Heart right ventricle (tissue), 16 donors: Measurements from ENCODE around the gene NOTO. TPM values are rescaled to one million over a fixed set of nuclear protein-coding genes. Genes with fewer than 3 reads are reported as not detected.
A peak's percentile ranks its signal among the peaks of the same experiment; 100 is the strongest.

Experiments used
- ATAC-seq, 8 donors: fragments of 200-7000 bp; cut with Tn5 transposase; one replicate each; pipeline ENCODE4 v1.9.1; 2020; ENCODE audit warnings: mild to moderate bottlenecking in 8 of 8, moderate library complexity in 8 of 8, moderate number of reproducible peaks in 1 of 8
- DNase-seq, 2 donors: peaks; one replicate each; pipeline ENCODE4 v3.0.0-alpha.2; 2020
- H3K27ac ChIP-seq, 10 donors: fragments of 200-600 bp; sonication (generic) in 2 of 10; one replicate each; pipeline versions ENCODE4 v1.5.0 to v1.8.0; 2020 to 2022; ENCODE audit warnings: mild to moderate bottlenecking in 3 of 10
- H3K27me3 ChIP-seq, 7 donors: fragments of 200-600 bp; one replicate each; pipeline ENCODE4 v1.8.0; 2021 to 2022; ENCODE audit warnings: mild to moderate bottlenecking in 2 of 7
- H3K36me3 ChIP-seq, 9 donors: fragments of 200-600 bp; sonication (generic) in 1 of 9; one replicate each; pipeline versions ENCODE4 v1.5.0 to v1.8.0; 2020 to 2022; ENCODE audit warnings: mild to moderate bottlenecking in 2 of 9
- H3K4me1 ChIP-seq, 9 donors: fragments of 200-600 bp; sonication (generic) in 1 of 9; one replicate each; pipeline versions ENCODE4 v1.5.0 to v1.8.0; 2020 to 2022; ENCODE audit warnings: mild to moderate bottlenecking in 4 of 9
- H3K4me3 ChIP-seq, 10 donors: fragments of 200-600 bp; sonication (generic) in 2 of 10; one replicate each; pipeline versions ENCODE4 v1.5.0 to v1.8.0; 2020 to 2022; ENCODE audit warnings: mild to moderate bottlenecking in 7 of 10, moderate library complexity in 2 of 10
- H3K9me3 ChIP-seq, 11 donors: fragments of 200-600 bp in 10 of 11; sonication (generic) in 2 of 11; one replicate each; pipeline versions ENCODE4 v1.5.0 to v1.8.0; 2013 to 2022; ENCODE audit warnings: mild to moderate bottlenecking in 2 of 11, control low read depth in 1 of 11, moderate library complexity in 1 of 11
- WGBS, 2 donors: extraction: QIAGEN DNeasy Blood & Tissue Kit; methylation state at CpG; one replicate each; pipeline ENCODE4 v1.1.7; 2013; ENCODE audit warnings: inconsistent platforms in 1 of 2; 5-methylcytosine and 5-hydroxymethylcytosine counted together
- intact Hi-C, 10 donors: fragments of 100-400 bp; cut with DNase I; formaldehyde crosslinking; loops; one replicate each; pipeline versions ENCODE4 v1.11.1 to v1.14.2; 2022
- polyA plus RNA-seq, 2 donors: library from polyadenylated mRNA; stranded (reverse); fragments of 200-250 nt; gene quantifications; one replicate each; pipeline ENCODE4 v1.2.3, GENCODE V29; 2013
- total RNA-seq, 10 donors: library from RNA; stranded (reverse); fragmentation: NEBNext Ultra II Directional in 3 of 10; extraction: Animal tissue kit (Norgen Biotek cat#: 25700) in 3 of 10; gene quantifications; one replicate each; pipeline versions ENCODE4 v1.2.1 to v1.2.4, GENCODE V29; 2021 to 2023
- TF ChIP-seq, protein P1 (sequence below), 9 donors: fragments of 200-600 bp; sonication (generic) in 2 of 9; IDR thresholded peaks; one replicate each; pipeline versions ENCODE4 v1.5.0 to v1.8.0; 2021 to 2022; ENCODE audit warnings: antibody characterized with exemption in 9 of 9, mild to moderate bottlenecking in 5 of 9, moderate library complexity in 1 of 9
- donor health status: Arrhythmogenic right ventricular cardiomyopathy.
- donor health status: ischemic (EF 13 %, LVEDD 7.1; RV severe dilation, severe dysfunction).
- donor health status: healthy with polysubstance abuse.
- donor health status: DM: no; HTN: yes; CAD: no.
- donor health status: DM: no; HTN: no; CAD: no.
- donor health status: ischemic (EF 25% LVEDD 6.9; RV normal size, moderate dysfunction).
- donor health status: ischemic (EF 25% LVEDD 5.7; RV mildly dilated, moderate dysfunction).
- donor health status: healthy.
- donor health status: DM: yes; HTN: yes; CAD: no.
- donor health status: Ischemic cardiomyopathy.
- donor health status: ischemic (EF 35%, LVEDD 5.7; RV mildly dilated, moderate dysfunction).
- donor health status: nonischemic (EF 11% LVEDD 7.7; RV severe dilation, severe dysfunction).
- donor health status: DM: yes; HTN: yes; CAD: no.
- donor health status: PGD.
- donor health status: ischemic (EF 29% LVEDD 5.4; RV normal size, mild dysfunction).
- donor health status: nonischemic (EF 23%, LVEDD 6.1; RV moderate dilation, normal function).

The NOTO gene
- total and polyA plus RNA-seq, 12 donors = not detected

DNA sequence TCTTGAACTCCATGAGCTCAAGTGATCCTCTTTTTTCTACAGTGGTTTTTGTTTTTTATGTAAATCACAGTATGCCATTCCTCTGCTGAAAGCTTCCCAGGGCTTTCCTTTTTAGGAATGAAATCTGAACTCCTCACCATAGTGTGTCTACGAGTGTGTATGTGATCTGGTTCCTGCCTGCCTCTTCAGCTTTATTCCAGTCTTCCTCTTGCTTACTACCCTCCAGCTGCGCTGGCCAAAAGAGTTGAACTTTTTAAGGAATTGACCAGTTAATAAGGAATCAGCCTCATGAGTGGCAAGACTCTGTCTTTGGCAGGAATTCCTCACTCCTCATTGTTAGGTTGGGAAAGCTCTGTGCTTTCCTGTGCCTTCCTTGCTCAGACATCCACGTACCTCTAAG lies 35.8 kb downstream of the NOTO start:
- WGBS, 2 donors = 64% methylated on average over 3 of the region's 3 CpGs
- TF ChIP-seq, protein P1, sequence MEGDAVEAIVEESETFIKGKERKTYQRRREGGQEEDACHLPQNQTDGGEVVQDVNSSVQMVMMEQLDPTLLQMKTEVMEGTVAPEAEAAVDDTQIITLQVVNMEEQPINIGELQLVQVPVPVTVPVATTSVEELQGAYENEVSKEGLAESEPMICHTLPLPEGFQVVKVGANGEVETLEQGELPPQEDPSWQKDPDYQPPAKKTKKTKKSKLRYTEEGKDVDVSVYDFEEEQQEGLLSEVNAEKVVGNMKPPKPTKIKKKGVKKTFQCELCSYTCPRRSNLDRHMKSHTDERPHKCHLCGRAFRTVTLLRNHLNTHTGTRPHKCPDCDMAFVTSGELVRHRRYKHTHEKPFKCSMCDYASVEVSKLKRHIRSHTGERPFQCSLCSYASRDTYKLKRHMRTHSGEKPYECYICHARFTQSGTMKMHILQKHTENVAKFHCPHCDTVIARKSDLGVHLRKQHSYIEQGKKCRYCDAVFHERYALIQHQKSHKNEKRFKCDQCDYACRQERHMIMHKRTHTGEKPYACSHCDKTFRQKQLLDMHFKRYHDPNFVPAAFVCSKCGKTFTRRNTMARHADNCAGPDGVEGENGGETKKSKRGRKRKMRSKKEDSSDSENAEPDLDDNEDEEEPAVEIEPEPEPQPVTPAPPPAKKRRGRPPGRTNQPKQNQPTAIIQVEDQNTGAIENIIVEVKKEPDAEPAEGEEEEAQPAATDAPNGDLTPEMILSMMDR (IDR thresholded peaks at IDR 0.05) = no peak
- ATAC-seq (no peak), DNase-seq (no peak)
- Histone ChIP-seq H3K27me3 (no peaks in the 10 kb centered on the region), H3K27ac (no peak overlapping the region), H3K4me3 (no peak overlapping the region), H3K36me3 (peaks cover 0 to 57% (median 12%) of the 10 kb centered on the region in 9 donors), H3K4me1 (peaks cover 0 to 57% (median 48%) of the 10 kb centered on the region in 9 donors), H3K9me3 (no peaks in the 10 kb centered on the region)
- intact Hi-C loops = loop anchor here in 1 of 10 donors (10.0 kb wide), 1 partner anchor 1137 kb away; no protein-coding TSS in a partner anchor

DNA sequence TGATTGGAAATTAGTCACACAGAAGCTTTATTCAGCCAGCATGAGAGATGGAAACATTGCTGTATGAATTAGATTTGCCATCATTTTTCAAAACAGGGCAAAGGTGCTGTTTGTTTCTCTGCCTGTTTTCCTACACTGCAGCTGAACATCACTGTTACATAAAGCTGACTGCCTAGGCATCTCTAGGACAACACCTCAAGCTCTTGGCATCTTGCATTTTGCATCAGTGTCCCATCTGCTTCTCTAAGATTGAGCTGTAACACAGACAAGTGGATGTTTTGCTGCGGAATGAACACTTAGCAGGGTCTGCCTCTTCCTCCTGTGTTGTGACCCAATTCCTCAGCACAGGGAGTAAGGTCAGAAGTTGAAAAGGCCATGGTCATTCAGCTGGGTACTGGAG lies 36.6 kb downstream of the NOTO start:
- Histone ChIP-seq H3K27me3 (no peaks in the 10 kb centered on the region), H3K27ac (no peak overlapping the region), H3K4me3 (no peak overlapping the region), H3K9me3 (no peaks in the 10 kb centered on the region), H3K4me1 (peaks cover 0 to 63% (median 52%) of the 10 kb centered on the region in 9 donors), H3K36me3 (peaks cover 0 to 65% (median 19%) of the 10 kb centered on the region in 9 donors)
- ATAC-seq (no peak), DNase-seq (no peak)
- 82 to 84% methylated on average over 1 of the region's 1 CpG for WGBS, 2 donors
- TF ChIP-seq, protein P1 (IDR thresholded peaks at IDR 0.05) = no peak
- intact Hi-C loops = loop anchor here in 1 of 10 donors (10.0 kb wide), 1 partner anchor 1136 kb away; no protein-coding TSS in a partner anchor

DNA sequence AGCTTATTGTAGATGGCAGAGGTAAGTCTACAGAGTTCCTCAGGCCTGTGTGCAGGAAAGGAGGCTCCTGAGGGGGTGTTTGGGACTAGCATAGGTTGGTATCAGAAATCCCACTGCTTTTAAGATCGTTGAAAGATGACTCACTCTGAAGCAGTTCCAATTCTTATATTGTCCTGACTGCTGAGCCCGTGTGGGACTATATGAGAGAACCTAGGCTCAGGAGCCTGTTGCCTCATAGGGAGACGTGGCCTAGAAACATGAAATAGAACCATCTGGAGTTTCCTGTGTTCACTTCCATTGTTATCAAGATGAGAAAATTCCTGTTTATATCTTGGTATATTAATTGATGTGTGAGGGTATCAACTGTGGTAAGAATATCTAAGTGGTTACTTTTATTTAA lies 37.4 kb downstream of the NOTO start:
- Histone ChIP-seq H3K27ac (no peak overlapping the region), H3K4me1 (peaks cover 0 to 69% (median 55%) of the 10 kb centered on the region in 9 donors), H3K4me3 (no peak overlapping the region), H3K36me3 (peaks cover 0 to 73% (median 23%) of the 10 kb centered on the region in 9 donors), H3K27me3 (no peaks in the 10 kb centered on the region), H3K9me3 (no peaks in the 10 kb centered on the region)
- WGBS, 2 donors = 37 to 53% methylated on average over 3 of the region's 3 CpGs
- peak in 1 of 8 donors; percentile 25 for ATAC-seq
- no peak for DNase-seq
- TF ChIP-seq, protein P1 (IDR thresholded peaks at IDR 0.05) = no peak
- intact Hi-C loops = loop anchor here in 2 of 10 donors (1.0 to 10.0 kb wide), 2 partner anchors 47 to 1135 kb away; no protein-coding TSS in a partner anchor

DNA sequence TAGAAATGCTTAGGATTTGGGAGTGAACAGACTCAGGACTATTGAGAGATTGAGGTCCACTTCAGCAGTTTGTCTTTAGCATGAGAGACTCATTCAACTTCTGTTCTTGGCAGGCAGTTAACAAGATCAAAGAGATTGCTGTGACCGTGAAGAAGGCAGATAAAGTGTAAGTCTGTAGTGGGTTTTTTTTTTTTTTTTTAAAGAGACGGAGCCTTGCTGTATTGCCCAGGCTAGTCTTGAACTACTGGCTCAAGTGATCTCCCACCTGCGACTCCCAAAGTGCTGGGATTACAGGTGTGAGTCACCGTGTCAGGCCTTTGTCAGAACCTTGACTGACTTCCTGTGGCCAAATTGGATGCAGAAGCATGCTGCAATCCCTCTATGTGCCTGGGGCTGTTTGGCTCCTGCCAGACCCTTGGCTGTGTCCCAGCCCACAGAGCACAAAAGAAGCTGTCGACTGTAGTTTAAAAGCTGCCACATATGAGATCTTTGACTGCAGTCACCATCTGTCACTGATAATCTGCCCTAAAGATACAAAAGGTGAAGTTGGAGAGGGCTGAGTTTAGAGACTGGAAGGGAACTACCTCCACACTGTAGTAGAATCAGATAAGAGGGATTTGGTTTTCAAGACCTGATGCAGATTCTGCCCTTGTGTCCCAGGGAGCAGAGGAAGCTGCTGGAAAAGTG lies 41.7 kb downstream of the NOTO start:
- DNase-seq = peak in 1 of 2 donors; percentile 29
- intact Hi-C loops = no loop called here

More for the DNA sequence above, 41.7 kb downstream of the NOTO start:
- no peaks in the 10 kb centered on the region for H3K27me3 ChIP-seq
- H3K9me3 ChIP-seq = no peaks in the 10 kb centered on the region
- H3K36me3 ChIP-seq = peaks cover 0 to 100% (median 64%) of the 10 kb centered on the region in 9 donors
- 30 to 40% methylated on average over 5 of the region's 5 CpGs for WGBS, 2 donors
- TF ChIP-seq, protein P1 (IDR thresholded peaks at IDR 0.05) = no peak
- H3K4me3 ChIP-seq = no peak overlapping the region
- H3K27ac ChIP-seq = no peak overlapping the region
- peak in 6 of 8 donors; percentile 22 to 83 (median 80) for ATAC-seq
- H3K4me1 ChIP-seq = peaks cover 0 to 26% (median 17%) of the 10 kb centered on the region in 9 donors
